Lower lobe of right lung (tissue), 2 donors: ENCODE measurements around the gene PCDHGC3. TPM values are rescaled to one million over a fixed set of nuclear protein-coding genes. Genes with fewer than 3 reads are reported as not detected.

ENCODE experiments used
- ATAC-seq, 2 donors: fragments of 200-7000 bp; cut with Tn5 transposase; one replicate each; pipeline ENCODE4 v1.9.1; 2020 to 2022; ENCODE audit warnings: mild to moderate bottlenecking in 2 of 2, moderate library complexity in 2 of 2
- DNase-seq: peaks from one replicate; pipeline ENCODE4 v3.0.0-alpha.2; 2020
- H3K27ac ChIP-seq: fragments of 200-600 bp; one replicate; pipeline ENCODE4 v1.8.0; 2022
- H3K27me3 ChIP-seq: fragments of 200-600 bp; one replicate; pipeline ENCODE4 v1.8.0; 2022; ENCODE audit warnings: low read depth
- H3K36me3 ChIP-seq: fragments of 200-600 bp; one replicate; pipeline ENCODE4 v1.8.0; 2022; ENCODE audit warnings: mild to moderate bottlenecking
- H3K4me1 ChIP-seq: fragments of 200-600 bp; one replicate; pipeline ENCODE4 v1.8.0; 2022
- H3K4me3 ChIP-seq: fragments of 200-600 bp; one replicate; pipeline ENCODE4 v1.8.0; 2022; ENCODE audit warnings: mild to moderate bottlenecking
- H3K9me3 ChIP-seq: fragments of 200-600 bp; one replicate; pipeline ENCODE4 v1.8.0; 2022
- CTCF ChIP-seq: fragments of 200-600 bp; IDR thresholded peaks from one replicate; pipeline ENCODE4 v1.8.0; 2022; ENCODE audit warnings: antibody characterized with exemption, mild to moderate bottlenecking
- intact Hi-C: fragments of 100-400 bp; cut with DNase I; formaldehyde crosslinking; loops from one replicate; pipeline ENCODE4 v1.11.0; 2022
- total RNA-seq: library from RNA; stranded (reverse); fragmentation: NEBNext Ultra II Directional; extraction: Animal tissue kit (Norgen Biotek cat#: 25700); gene quantifications from one replicate; pipeline ENCODE4 v1.2.1, GENCODE V29; 2021
- donor health status: DM: no; HTN: yes; CAD: no; lungs with severe emphysema.

The PCDHGC3 gene
- total RNA-seq, 1 donor from 2014 or later: 82.4 TPM

- Histone ChIP-seq H3K4me1 (peaks cover 18% of the 10 kb centered on the region), H3K9me3 (no peaks in the 10 kb centered on the region), H3K27ac (no peak overlapping the region), H3K27me3 (peaks cover 26% of the 10 kb centered on the region), H3K4me3 (no peak overlapping the region), H3K36me3 (peaks cover 21% of the 10 kb centered on the region)
- DNase-seq (no peak), ATAC-seq (no peak)
- intact Hi-C loops: no loop called here
- no peak for TF ChIP-seq CTCF
Observed at GRCh38 chr5:141490771-141491170, 15.0 kb downstream of the PCDHGC3 start.

DNA sequence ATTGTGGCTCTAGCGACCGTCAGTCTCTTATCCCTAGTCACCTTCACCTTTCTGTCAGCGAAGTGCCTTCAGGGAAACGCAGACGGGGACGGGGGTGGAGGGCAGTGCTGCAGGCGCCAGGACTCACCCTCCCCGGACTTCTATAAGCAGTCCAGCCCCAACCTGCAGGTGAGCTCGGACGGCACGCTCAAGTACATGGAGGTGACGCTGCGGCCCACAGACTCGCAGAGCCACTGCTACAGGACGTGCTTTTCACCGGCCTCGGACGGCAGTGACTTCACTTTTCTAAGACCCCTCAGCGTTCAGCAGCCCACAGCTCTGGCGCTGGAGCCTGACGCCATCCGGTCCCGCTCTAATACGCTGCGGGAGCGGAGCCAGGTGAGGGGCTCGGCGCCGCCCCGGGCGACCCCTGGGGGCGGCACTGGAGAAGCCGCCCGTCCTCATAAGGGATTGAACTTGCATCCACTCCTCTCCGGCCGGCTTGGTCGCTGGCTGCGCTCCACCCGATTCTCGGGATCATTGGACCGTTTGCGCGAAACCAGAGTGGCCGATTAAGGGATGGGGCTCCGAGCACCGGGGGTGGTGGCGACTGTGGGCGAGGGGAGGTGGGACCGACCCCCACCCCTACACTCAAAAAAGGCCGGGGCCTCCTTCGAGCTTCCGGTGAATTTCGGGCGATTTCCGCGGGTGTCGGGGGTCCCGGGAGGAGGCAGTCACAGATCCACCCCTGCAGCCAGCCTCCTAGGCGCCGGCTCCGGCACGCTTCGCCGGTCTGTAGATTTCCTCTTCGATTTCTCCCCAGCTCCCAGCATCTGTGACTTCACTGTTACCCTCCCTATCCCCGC lies 15.8 kb downstream of the PCDHGC3 start:
- Histone ChIP-seq H3K27ac (no peak overlapping the region), H3K9me3 (no peaks in the 10 kb centered on the region), H3K4me1 (peaks cover 18% of the 10 kb centered on the region), H3K27me3 (peaks cover 24% of the 10 kb centered on the region), H3K4me3 (peak overlapping the region; percentile 32), H3K36me3 (peaks cover 21% of the 10 kb centered on the region)
- DNase-seq (no peak), ATAC-seq (no peak)
- no peak for TF ChIP-seq CTCF
- intact Hi-C loops: no loop called here

DNA sequence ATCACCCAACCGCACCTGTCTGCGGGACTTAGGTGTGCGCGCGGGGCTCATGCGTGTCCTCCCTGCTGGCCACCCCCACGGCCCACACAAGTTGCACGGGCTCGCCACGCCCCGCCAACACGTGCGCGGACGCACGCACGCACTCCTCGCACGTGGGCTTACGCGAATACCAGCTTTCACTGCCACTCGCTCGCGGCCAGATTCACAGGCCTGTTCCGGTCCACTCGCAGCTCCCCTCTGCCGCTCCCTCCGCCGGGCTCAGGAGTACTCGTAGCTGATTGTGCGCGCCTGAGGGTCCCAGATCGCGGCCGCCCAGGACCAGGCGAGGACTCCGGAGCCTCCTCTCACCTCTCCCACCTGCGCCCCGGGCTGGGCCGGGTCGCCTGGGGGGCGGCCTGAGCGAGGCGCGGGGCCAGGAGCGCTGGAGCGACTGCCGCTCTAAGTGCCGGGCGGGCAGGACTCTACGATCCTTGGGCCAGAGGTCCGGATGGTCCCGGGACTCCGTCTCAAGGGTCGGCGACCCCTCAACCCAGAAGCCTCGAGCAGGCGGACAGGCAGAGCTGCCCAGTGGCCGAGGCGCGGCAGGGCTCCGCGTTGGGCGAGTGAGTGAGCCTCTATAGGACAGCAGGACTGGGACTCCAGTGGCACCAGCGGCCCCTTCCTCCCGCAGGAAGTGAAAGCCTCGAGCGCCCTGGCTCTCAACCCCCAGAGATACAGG lies 16.6 kb downstream of the PCDHGC3 start:
- H3K4me3 ChIP-seq: peak overlapping the region; percentile 32
- H3K27me3 ChIP-seq: peaks cover 24% of the 10 kb centered on the region
- ATAC-seq (peak; percentile 35 to 40), DNase-seq (no peak)
- H3K9me3 ChIP-seq: no peaks in the 10 kb centered on the region
- no peak for TF ChIP-seq CTCF
- peaks cover 18% of the 10 kb centered on the region for H3K4me1 ChIP-seq
- H3K27ac ChIP-seq: no peak overlapping the region
- intact Hi-C loops: no loop called here
- H3K36me3 ChIP-seq: peaks cover 19% of the 10 kb centered on the region

DNA sequence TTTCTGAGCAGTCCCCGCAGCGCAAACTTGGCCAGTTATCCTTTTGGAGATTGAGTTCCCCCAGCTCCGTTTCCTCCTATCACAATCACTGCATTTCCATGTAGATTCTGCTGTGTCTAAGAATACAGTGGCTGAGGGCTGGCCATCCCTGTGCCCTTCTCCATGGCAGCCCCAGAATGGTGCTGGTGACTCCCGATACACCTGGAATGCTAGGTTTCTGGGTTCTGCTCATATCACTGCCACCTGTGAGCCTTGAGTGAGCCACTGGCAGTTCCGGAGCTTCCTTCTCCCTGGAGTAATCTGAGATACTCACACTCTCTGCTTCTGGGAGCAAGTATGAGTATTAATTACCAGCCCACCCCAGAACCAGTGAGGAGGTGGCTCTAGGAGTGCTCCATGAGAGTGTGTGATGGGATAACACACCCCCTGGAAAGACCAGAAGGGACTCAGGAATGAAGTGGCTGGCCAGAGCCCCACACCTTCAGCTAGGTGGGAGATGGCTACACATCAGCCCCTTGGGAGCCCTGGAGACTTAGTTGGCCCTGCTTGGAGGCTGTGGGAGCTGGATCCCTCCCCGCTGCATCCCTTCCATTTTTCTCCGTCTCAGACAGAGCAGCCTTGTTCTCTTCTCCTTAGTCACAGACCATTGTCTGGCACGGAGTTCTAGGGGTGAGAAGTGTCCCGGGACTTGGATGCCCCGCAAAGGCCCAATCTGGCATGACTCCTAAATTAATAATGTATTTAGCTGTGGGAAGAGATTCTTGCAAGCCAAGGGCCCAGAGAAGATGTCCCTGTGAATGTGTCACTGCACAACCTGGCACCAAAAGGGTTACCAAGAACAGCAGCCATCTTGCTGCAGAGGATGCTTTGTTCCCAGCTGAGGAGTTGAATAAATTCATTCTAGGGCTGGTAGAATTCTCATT lies 18.0 kb downstream of the PCDHGC3 start:
- intact Hi-C loops: no loop called here
- ATAC-seq (no peak), DNase-seq (no peak)
- H3K4me1 ChIP-seq: peaks cover 18% of the 10 kb centered on the region
- H3K9me3 ChIP-seq: no peaks in the 10 kb centered on the region
- H3K4me3 ChIP-seq: no peak overlapping the region
- H3K27me3 ChIP-seq: peaks cover 24% of the 10 kb centered on the region
- TF ChIP-seq CTCF: no peak
- no peak overlapping the region for H3K27ac ChIP-seq
- H3K36me3 ChIP-seq: peaks cover 15% of the 10 kb centered on the region

GRCh38 chr5:141494761-141495452 lies 19.1 kb downstream of the PCDHGC3 start:
- intact Hi-C loops: no loop called here
- Histone ChIP-seq H3K4me1 (peaks cover 18% of the 10 kb centered on the region), H3K4me3 (no peak overlapping the region), H3K36me3 (peaks cover 15% of the 10 kb centered on the region), H3K27me3 (peaks cover 24% of the 10 kb centered on the region), H3K27ac (peak overlapping the region; percentile 52), H3K9me3 (no peaks in the 10 kb centered on the region)
- TF ChIP-seq CTCF: no peak
- DNase-seq (no peak), ATAC-seq (no peak)
